AG04449 (cell line): Measurements from ENCODE around the gene TMEM232.

Experiments
- CTCF ChIA-PET: fragments of 350-600 bp; formaldehyde crosslinking; extraction: SDS; loops from one replicate; lab custom pipeline; 2021; ENCODE audit warnings: antibody characterized with exemption; lab: Yijun Ruan, JAX
- POLR2A ChIA-PET: fragments of 400-600, 350-600 bp; formaldehyde crosslinking; extraction: SDS; loops from one replicate; lab custom pipeline; 2020; ENCODE audit warnings: antibody characterized with exemption, inconsistent platforms; lab: Yijun Ruan, JAX
- DNase-seq: peaks from one replicate; pipeline ENCODE4 v3.0.0-alpha.2; 2010; ENCODE audit warnings: low read depth, low spot score
- H3K4me3 ChIP-seq: 2 replicates; pipeline ENCODE4 v1.5.1; 2011; ENCODE audit warnings: low read depth, mild to moderate bottlenecking, control low read depth, low read length
- CTCF ChIP-seq: IDR thresholded peaks from one replicate; pipeline ENCODE4 v1.5.1; 2011; ENCODE audit warnings: mild to moderate bottlenecking, moderate library complexity, low read length, control low read depth, inconsistent platforms; ENCODE audit not compliant: insufficient read depth; ENCODE audit errors: missing control alignments

The TMEM232 gene

GRCh38 chr5:110665184-110665726 is 61.2 kb downstream of the TMEM232 start:
- CTCF ChIA-PET, result no interaction called here
- no peak overlapping the region for H3K4me3 ChIP-seq
- no peak for TF ChIP-seq CTCF
- no peak for DNase-seq
- POLR2A ChIA-PET, result no interaction called here

- CTCF ChIA-PET, result no interaction called here
- POLR2A ChIA-PET, result no interaction called here
- no peak for DNase-seq
- TF ChIP-seq CTCF, result no peak
- H3K4me3 ChIP-seq, result no peak overlapping the region
Measured at GRCh38 chr5:110663525-110663924, 62.9 kb downstream of the TMEM232 start.

- no peak for TF ChIP-seq CTCF
- DNase-seq, result no peak
- H3K4me3 ChIP-seq, result no peak overlapping the region
- ChIA-PET POLR2A (no interaction called here), CTCF (no interaction called here)
Measured at GRCh38 chr5:110658006-110658405, 68.5 kb downstream of the TMEM232 start.

DNA sequence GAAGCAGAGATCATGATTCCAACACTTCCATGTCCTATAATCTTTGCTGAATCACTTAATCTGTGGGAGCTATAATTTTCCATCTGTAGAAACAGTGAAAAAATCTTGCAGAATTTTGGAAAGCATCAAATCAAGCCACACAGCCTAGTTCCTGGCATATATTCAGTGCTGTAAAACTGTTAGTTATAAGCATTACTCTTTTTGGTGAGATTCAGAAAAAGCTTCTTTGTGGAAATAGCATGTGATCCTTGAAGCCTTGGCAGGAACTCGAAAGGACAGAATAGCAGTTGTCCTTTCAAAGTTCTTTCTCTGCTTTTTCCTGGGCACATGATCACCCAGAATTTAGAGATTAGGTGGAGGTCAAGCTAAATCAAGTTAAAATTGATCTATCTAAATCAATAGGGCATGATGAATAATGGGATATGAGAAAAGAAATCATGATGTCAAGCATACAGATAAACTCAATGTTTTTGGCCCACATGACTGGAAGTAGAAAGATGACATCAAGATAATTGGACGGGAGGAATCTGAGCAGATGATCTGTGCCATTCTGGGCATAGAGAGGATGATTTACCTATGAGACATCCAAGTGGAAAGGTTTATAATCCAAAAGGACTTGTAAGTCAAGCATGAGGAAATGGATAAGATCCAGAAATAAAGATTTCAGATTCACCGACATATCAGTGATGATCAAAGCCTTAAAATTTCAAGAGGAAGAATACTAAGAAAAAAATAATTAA is 73.1 kb downstream of the TMEM232 start:
- no peak for DNase-seq
- H3K4me3 ChIP-seq, result no peak overlapping the region
- ChIA-PET CTCF (interaction anchor here (0.7 kb wide), 1 partner anchor 49 kb away, joined by 3 read pairs; no protein-coding TSS in a partner anchor), POLR2A (no interaction called here)
- TF ChIP-seq CTCF, result no peak

DNA sequence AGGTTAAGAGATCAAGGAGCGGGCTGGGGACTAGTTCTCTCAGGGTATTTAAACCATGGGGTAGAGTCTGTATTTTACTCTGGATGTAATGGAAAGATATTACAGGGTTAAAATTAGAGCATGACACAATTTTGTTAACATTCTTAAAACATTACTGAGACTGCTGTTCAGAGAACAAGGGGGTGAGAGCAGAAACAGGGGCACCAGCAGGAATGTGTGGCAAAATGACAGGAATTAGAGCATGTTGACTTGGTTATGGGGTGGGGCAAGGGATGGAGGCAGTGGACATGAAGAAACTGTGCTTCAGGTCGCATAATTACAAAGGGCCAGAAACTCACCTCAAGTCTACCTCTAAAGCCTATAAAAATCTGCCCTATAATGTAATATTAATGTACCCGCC is 75.0 kb downstream of the TMEM232 start:
- no peak for DNase-seq
- ChIA-PET CTCF (no interaction called here), POLR2A (no interaction called here)

More for the DNA sequence above, 75.0 kb downstream of the TMEM232 start:
- no peak overlapping the region for H3K4me3 ChIP-seq
- TF ChIP-seq CTCF, result no peak
